H1 (cell line): ENCODE data around the gene MAP10. TPM values are rescaled to one million over a fixed set of nuclear protein-coding genes. Genes with fewer than 3 reads are reported as not detected.
A peak's percentile ranks its signal among the peaks of the same experiment; 100 is the strongest.

Source experiments
- ASH2L ChIP-seq: fragments of 200-600, 300-600 bp; sonication (generic); IDR thresholded peaks from one replicate; pipeline ENCODE4 v1.7.1; 2017; ENCODE audit warnings: low read length
- JUND ChIP-seq: IDR thresholded peaks from 2 replicates; pipeline ENCODE4 v1.6.1; 2011; ENCODE audit warnings: mild to moderate bottlenecking, improper control_type of control experiment, low read length
- polyA plus RNA-seq, 7 experiments: library from polyadenylated mRNA; depleted of rRNA in 3 of 7; stranded (reverse) in 5 of 7; unstranded in 2 of 7; fragments of >200 nt in 5 of 7; fragments of 200-250 nt in 2 of 7; gene quantifications; 1 replicate in 5 of 7; 2 replicates in 1 of 7; 4 replicates in 1 of 7; pipeline versions ENCODE4 v1.2.1 to v1.2.3, GENCODE V29; 2011 to 2013; ENCODE audit warnings: missing spikeins in 2 of 7, mixed read lengths in 2 of 7
- total RNA-seq: library from RNA; stranded (reverse); fragmentation: NEBNext Ultra II Directional; extraction: Animal tissue kit (Norgen Biotek cat#: 25700); gene quantifications from 2 replicates; pipeline ENCODE4 v1.2.1, GENCODE V29; 2021
- TF ChIP-seq, protein P1 (sequence below), 3 experiments: IDR thresholded peaks; 1 replicate in 2 of 3; 2 replicates in 1 of 3; pipeline versions ENCODE4 v1.5.1 to v1.6.1; 2011; ENCODE audit warnings: low read length in 3 of 3, mild to moderate bottlenecking in 3 of 3, inconsistent platforms in 2 of 3, low read depth in 1 of 3, moderate library complexity in 1 of 3; ENCODE audit not compliant: insufficient read depth in 1 of 3; ENCODE audit errors: control extremely low read depth in 1 of 3

Gene MAP10
- total and polyA plus RNA-seq, 2 of the 8 experiments (the other 6 are each of a cell fraction or from before 2014, with no cell fraction given): 1.5 to 3.5 TPM

- TF ChIP-seq, protein P1, sequence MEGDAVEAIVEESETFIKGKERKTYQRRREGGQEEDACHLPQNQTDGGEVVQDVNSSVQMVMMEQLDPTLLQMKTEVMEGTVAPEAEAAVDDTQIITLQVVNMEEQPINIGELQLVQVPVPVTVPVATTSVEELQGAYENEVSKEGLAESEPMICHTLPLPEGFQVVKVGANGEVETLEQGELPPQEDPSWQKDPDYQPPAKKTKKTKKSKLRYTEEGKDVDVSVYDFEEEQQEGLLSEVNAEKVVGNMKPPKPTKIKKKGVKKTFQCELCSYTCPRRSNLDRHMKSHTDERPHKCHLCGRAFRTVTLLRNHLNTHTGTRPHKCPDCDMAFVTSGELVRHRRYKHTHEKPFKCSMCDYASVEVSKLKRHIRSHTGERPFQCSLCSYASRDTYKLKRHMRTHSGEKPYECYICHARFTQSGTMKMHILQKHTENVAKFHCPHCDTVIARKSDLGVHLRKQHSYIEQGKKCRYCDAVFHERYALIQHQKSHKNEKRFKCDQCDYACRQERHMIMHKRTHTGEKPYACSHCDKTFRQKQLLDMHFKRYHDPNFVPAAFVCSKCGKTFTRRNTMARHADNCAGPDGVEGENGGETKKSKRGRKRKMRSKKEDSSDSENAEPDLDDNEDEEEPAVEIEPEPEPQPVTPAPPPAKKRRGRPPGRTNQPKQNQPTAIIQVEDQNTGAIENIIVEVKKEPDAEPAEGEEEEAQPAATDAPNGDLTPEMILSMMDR (IDR thresholded peaks at IDR 0.05; ENCODE audit: control extremely low read depth in 1 of 3, insufficient read depth in 1 of 3, low read depth in 1 of 3, low read length in 3 of 3): no peak
- TF ChIP-seq ASH2L (peak; percentile 96), JUND (no peak)
- TF ChIP-seq, all 59 proteins: peak for 19
Observed at GRCh38 chr1:232805269-232806185, at the start of gene MAP10 (continued).
